ENCODE results near the gene TCP10L.
"Not testable (repeated sequence)": the region's sequence is repeated elsewhere in the genome, so short reads cannot be mapped to it uniquely, and the experiment has no call there.

TCP10L gene

GRCh38 chr21:32570456-32570855, 14.9 kb downstream of the TCP10L start:
- no peak overlapping the region for H3K27ac ChIP-seq (ENCODE audit: insufficient read depth, low read depth, low read length, poor library complexity, severe bottlenecking)
- H3K27me3 ChIP-seq (ENCODE audit: control insufficient read depth, insufficient read depth, low read length, poor library complexity, severe bottlenecking), result peaks cover 14% of the 10 kb centered on the region
- 93 to 96% methylated on average over 3 of the region's 3 CpGs for WGBS, 2 experiments
- H3K36me3 ChIP-seq (ENCODE audit: control insufficient read depth, insufficient read depth, low read length), result no peaks in the 10 kb centered on the region
- no peak overlapping the region for H3K4me3 ChIP-seq (ENCODE audit: insufficient read depth, low read depth, low read length)
- H3K4me1 ChIP-seq (ENCODE audit: control insufficient read depth, insufficient read depth, low read length), result no peaks in the 10 kb centered on the region
- no peaks in the 10 kb centered on the region for H3K9me3 ChIP-seq (ENCODE audit: control insufficient read depth, low read length)

GRCh38 chr21:32569261-32570230, 15.8 kb downstream of the TCP10L start:
- peaks cover 14% of the 10 kb centered on the region for H3K27me3 ChIP-seq (ENCODE audit: control insufficient read depth, insufficient read depth, low read length, poor library complexity, severe bottlenecking)
- H3K27ac ChIP-seq (ENCODE audit: insufficient read depth, low read depth, low read length, poor library complexity, severe bottlenecking), result no peak overlapping the region
- H3K4me3 ChIP-seq (ENCODE audit: insufficient read depth, low read depth, low read length), result peak overlapping the region; percentile 64
- H3K4me1 ChIP-seq (ENCODE audit: control insufficient read depth, insufficient read depth, low read length), result no peaks in the 10 kb centered on the region
- no peaks in the 10 kb centered on the region for H3K9me3 ChIP-seq (ENCODE audit: control insufficient read depth, low read length)
- no peaks in the 10 kb centered on the region for H3K36me3 ChIP-seq (ENCODE audit: control insufficient read depth, insufficient read depth, low read length)
- WGBS, 2 experiments, result 8 to 11% methylated on average over 59 to 61 of the region's 61 CpGs

- Histone ChIP-seq H3K27ac (ENCODE audit: insufficient read depth, low read depth, low read length, poor library complexity, severe bottlenecking) (no peak overlapping the region), H3K27me3 (ENCODE audit: control insufficient read depth, insufficient read depth, low read length, poor library complexity, severe bottlenecking) (peaks cover 14% of the 10 kb centered on the region), H3K9me3 (ENCODE audit: control insufficient read depth, low read length) (no peaks in the 10 kb centered on the region), H3K4me3 (ENCODE audit: insufficient read depth, low read depth, low read length) (no peak overlapping the region), H3K36me3 (ENCODE audit: control insufficient read depth, insufficient read depth, low read length) (no peaks in the 10 kb centered on the region), H3K4me1 (ENCODE audit: control insufficient read depth, insufficient read depth, low read length) (no peaks in the 10 kb centered on the region)
- 90 to 93% methylated on average over 8 of the region's 8 CpGs for WGBS, 2 experiments
Measured at GRCh38 chr21:32567626-32568025, 17.7 kb downstream of the TCP10L start.

GRCh38 chr21:32566741-32567389, 18.5 kb downstream of the TCP10L start:
- Histone ChIP-seq H3K9me3 (ENCODE audit: control insufficient read depth, low read length) (no peaks in the 10 kb centered on the region), H3K4me1 (ENCODE audit: control insufficient read depth, insufficient read depth, low read length) (no peaks in the 10 kb centered on the region), H3K27me3 (ENCODE audit: control insufficient read depth, insufficient read depth, low read length, poor library complexity, severe bottlenecking) (peaks cover 14% of the 10 kb centered on the region), H3K36me3 (ENCODE audit: control insufficient read depth, insufficient read depth, low read length) (no peaks in the 10 kb centered on the region), H3K27ac (ENCODE audit: insufficient read depth, low read depth, low read length, poor library complexity, severe bottlenecking) (no peak overlapping the region), H3K4me3 (ENCODE audit: insufficient read depth, low read depth, low read length) (no peak overlapping the region)
- 89 to 93% methylated on average over 4 of the region's 5 CpGs for WGBS, 2 experiments

GRCh38 chr21:32565856-32566465, 19.4 kb downstream of the TCP10L start:
- WGBS, 2 experiments, result 94 to 100% methylated on average over 2 of the region's 2 CpGs
- Histone ChIP-seq H3K4me1 (ENCODE audit: control insufficient read depth, insufficient read depth, low read length) (no peaks in the 10 kb centered on the region), H3K27me3 (ENCODE audit: control insufficient read depth, insufficient read depth, low read length, poor library complexity, severe bottlenecking) (peaks cover 14% of the 10 kb centered on the region)

GRCh38 chr21:32562915-32563314, 22.4 kb downstream of the TCP10L start:
- WGBS, 2 experiments, result 83 to 100% methylated on average over 1 of the region's 2 CpGs
- H3K27ac ChIP-seq (ENCODE audit: insufficient read depth, low read depth, low read length, poor library complexity, severe bottlenecking), result no peak overlapping the region
- no peaks in the 10 kb centered on the region for H3K9me3 ChIP-seq (ENCODE audit: control insufficient read depth, low read length)
- no peaks in the 10 kb centered on the region for H3K4me1 ChIP-seq (ENCODE audit: control insufficient read depth, insufficient read depth, low read length)
- no peaks in the 10 kb centered on the region for H3K36me3 ChIP-seq (ENCODE audit: control insufficient read depth, insufficient read depth, low read length)
- H3K4me3 ChIP-seq (ENCODE audit: insufficient read depth, low read depth, low read length), result no peak overlapping the region
- no peaks in the 10 kb centered on the region for H3K27me3 ChIP-seq (ENCODE audit: control insufficient read depth, insufficient read depth, low read length, poor library complexity, severe bottlenecking)

More at GRCh38 chr21:32565856-32566465, 19.4 kb downstream of the TCP10L start:
- Histone ChIP-seq H3K27ac (ENCODE audit: insufficient read depth, low read depth, low read length, poor library complexity, severe bottlenecking) (no peak overlapping the region), H3K9me3 (ENCODE audit: control insufficient read depth, low read length) (no peaks in the 10 kb centered on the region), H3K36me3 (ENCODE audit: control insufficient read depth, insufficient read depth, low read length) (no peaks in the 10 kb centered on the region), H3K4me3 (ENCODE audit: insufficient read depth, low read depth, low read length) (no peak overlapping the region)

- Histone ChIP-seq H3K9me3 (ENCODE audit: control insufficient read depth, low read length) (no peaks in the 10 kb centered on the region), H3K27me3 (ENCODE audit: control insufficient read depth, insufficient read depth, low read length, poor library complexity, severe bottlenecking) (no peaks in the 10 kb centered on the region), H3K4me1 (ENCODE audit: control insufficient read depth, insufficient read depth, low read length) (no peaks in the 10 kb centered on the region), H3K27ac (ENCODE audit: insufficient read depth, low read depth, low read length, poor library complexity, severe bottlenecking) (no peak overlapping the region), H3K4me3 (ENCODE audit: insufficient read depth, low read depth, low read length) (no peak overlapping the region), H3K36me3 (ENCODE audit: control insufficient read depth, insufficient read depth, low read length) (no peaks in the 10 kb centered on the region)
- 23 to 38% methylated on average over 4 to 5 of the region's 5 CpGs for WGBS, 2 experiments
Measured at GRCh38 chr21:32562426-32562825, 22.9 kb downstream of the TCP10L start.

- WGBS, 2 experiments, result 7 to 22% methylated on average over 1 of the region's 1 CpG
Measured at GRCh38 chr21:32561476-32561875, 23.8 kb downstream of the TCP10L start.

GRCh38 chr21:32560896-32561295, 24.4 kb downstream of the TCP10L start:
- Histone ChIP-seq H3K4me3 (ENCODE audit: insufficient read depth, low read depth, low read length) (no peak overlapping the region), H3K9me3 (ENCODE audit: control insufficient read depth, low read length) (no peaks in the 10 kb centered on the region), H3K27ac (ENCODE audit: insufficient read depth, low read depth, low read length, poor library complexity, severe bottlenecking) (no peak overlapping the region), H3K36me3 (ENCODE audit: control insufficient read depth, insufficient read depth, low read length) (no peaks in the 10 kb centered on the region), H3K27me3 (ENCODE audit: control insufficient read depth, insufficient read depth, low read length, poor library complexity, severe bottlenecking) (no peaks in the 10 kb centered on the region), H3K4me1 (ENCODE audit: control insufficient read depth, insufficient read depth, low read length) (no peaks in the 10 kb centered on the region)
- WGBS, 2 experiments, result 20 to 22% methylated on average over 3 of the region's 3 CpGs

More at GRCh38 chr21:32561476-32561875, 23.8 kb downstream of the TCP10L start:
- H3K36me3 ChIP-seq (ENCODE audit: control insufficient read depth, insufficient read depth, low read length); H3K4me1 ChIP-seq (ENCODE audit: control insufficient read depth, insufficient read depth, low read length); H3K9me3 ChIP-seq (ENCODE audit: control insufficient read depth, low read length); H3K27ac ChIP-seq (ENCODE audit: insufficient read depth, low read depth, low read length, poor library complexity, severe bottlenecking); H3K4me3 ChIP-seq (ENCODE audit: insufficient read depth, low read depth, low read length); H3K27me3 ChIP-seq (ENCODE audit: control insufficient read depth, insufficient read depth, low read length, poor library complexity, severe bottlenecking): not testable (repeated sequence)
